PC-3 (cell line): ENCODE data around the gene KLK4. TPM values are rescaled to one million over a fixed set of nuclear protein-coding genes. Genes with fewer than 3 reads are reported as not detected.

Experiments
- ATAC-seq: fragments of 200-7000 bp; cut with Tn5 transposase; 2 replicates; pipeline ENCODE4 v1.9.1; 2020; ENCODE audit warnings: mild to moderate bottlenecking, moderate library complexity
- BruUV-seq: library from RNA; stranded (reverse); fragments of 400-500 nt; replicated peaks from 2 replicates; lab custom pipeline; 2021; lab: Mats Ljungman, UMichigan
- CTCF ChIA-PET: fragments of 300-600 bp; sonication (Branson Sonifier 250); formaldehyde crosslinking; loops from one replicate; lab custom pipeline; 2022; ENCODE audit warnings: antibody characterized with exemption; lab: Charles Lee
- POLR2A ChIA-PET: fragments of 300-600 bp; sonication (Branson Sonifier 250); formaldehyde crosslinking; loops from one replicate; lab custom pipeline; 2022; ENCODE audit warnings: antibody characterized with exemption; ENCODE audit not compliant: unreplicated experiment; lab: Charles Lee
- DNase-seq: peaks from one replicate; pipeline ENCODE4 v3.0.0-alpha.2; 2015
- H2AFZ ChIP-seq: fragments of 300-600 bp; sonication (generic); 2 replicates; pipeline ENCODE4 v1.6.0; 2016; ENCODE audit warnings: antibody characterized with exemption, low read length
- H3F3A ChIP-seq: fragments of 300-600 bp; sonication (generic); one replicate; pipeline ENCODE4 v1.6.0; 2017; ENCODE audit warnings: antibody characterized with exemption, low read length, control low read depth, mild to moderate bottlenecking; ENCODE audit not compliant: unreplicated experiment
- H3K27ac ChIP-seq: fragments of 300-600 bp; sonication (generic); 2 replicates; pipeline ENCODE4 v1.5.1; 2016; ENCODE audit warnings: mild to moderate bottlenecking, low read length
- H3K27me3 ChIP-seq: fragments of 300-600 bp; sonication (generic); 2 replicates; pipeline ENCODE4 v1.6.1; 2016; ENCODE audit warnings: low read length, mixed read lengths
- H3K36me3 ChIP-seq: fragments of 300-600 bp; sonication (generic); 2 replicates; pipeline ENCODE4 v1.6.1; 2016; ENCODE audit warnings: low read depth, mixed run types, low read length, mixed read lengths
- H3K4me1 ChIP-seq: fragments of 300-600 bp; sonication (generic); 2 replicates; pipeline ENCODE4 v1.5.1; 2016; ENCODE audit warnings: low read length; ENCODE audit not compliant: insufficient read depth
- H3K4me2 ChIP-seq: fragments of 300-600 bp; sonication (generic); 2 replicates; pipeline ENCODE4 v1.6.0; 2016; ENCODE audit warnings: low read length
- H3K4me3 ChIP-seq: fragments of 300-600 bp; sonication (generic); 2 replicates; pipeline ENCODE4 v1.5.1; 2016; ENCODE audit warnings: mild to moderate bottlenecking, low read length, mixed read lengths
- H3K79me2 ChIP-seq: fragments of 300-600 bp; sonication (generic); 2 replicates; pipeline ENCODE4 v1.6.1; 2017; ENCODE audit warnings: low read length, mixed read lengths
- H3K9ac ChIP-seq: fragments of 300-600 bp; sonication (generic); 2 replicates; pipeline ENCODE4 v1.6.0; 2016; ENCODE audit warnings: mild to moderate bottlenecking, low read length
- H3K9me2 ChIP-seq: fragments of 300-600 bp; sonication (generic); replicated peaks from 2 replicates; pipeline ENCODE4 v1.6.1; 2016; ENCODE audit warnings: mixed run types, low read length, mixed read lengths
- H3K9me3 ChIP-seq: fragments of 300-600 bp; sonication (generic); 2 replicates; pipeline ENCODE4 v1.6.1; 2016; ENCODE audit warnings: low read length, mixed read lengths
- H4K20me1 ChIP-seq: fragments of 300-600 bp; sonication (generic); 2 replicates; pipeline ENCODE4 v1.6.1; 2016; ENCODE audit warnings: low read length, mixed read lengths
- EZH2 ChIP-seq: fragments of 300-600 bp; sonication (generic); IDR thresholded peaks from one replicate; pipeline ENCODE4 v1.6.1; 2017; ENCODE audit warnings: antibody characterized with exemption, mild to moderate bottlenecking, low read length; ENCODE audit not compliant: unreplicated experiment
- EZH2phosphoT487 ChIP-seq: fragments of 300-600 bp; sonication (generic); IDR thresholded peaks from 2 replicates; pipeline ENCODE4 v1.6.1; 2018; ENCODE audit warnings: mild to moderate bottlenecking, antibody characterized with exemption, low read length, borderline replicate concordance
- intact Hi-C: fragments of 100-400 bp; cut with micrococcal nuclease; formaldehyde crosslinking; loops from 2 replicates; pipeline ENCODE4 v1.9.0; 2023
- total RNA-seq: library from RNA; depleted of rRNA; stranded (reverse); fragments of >200 nt; gene quantifications from 2 replicates; pipeline ENCODE4 v1.2.3, GENCODE V29; 2014
- TF ChIP-seq, protein P1 (sequence below): fragments of 300-600 bp; sonication (generic); conservative IDR thresholded peaks from 2 replicates; pipeline ENCODE4 v1.5.1; 2017; ENCODE audit warnings: antibody characterized with exemption, low read depth, mild to moderate bottlenecking, low read length

The KLK4 gene
- total RNA-seq, 1 experiment from 2014 or later, result not detected

DNA sequence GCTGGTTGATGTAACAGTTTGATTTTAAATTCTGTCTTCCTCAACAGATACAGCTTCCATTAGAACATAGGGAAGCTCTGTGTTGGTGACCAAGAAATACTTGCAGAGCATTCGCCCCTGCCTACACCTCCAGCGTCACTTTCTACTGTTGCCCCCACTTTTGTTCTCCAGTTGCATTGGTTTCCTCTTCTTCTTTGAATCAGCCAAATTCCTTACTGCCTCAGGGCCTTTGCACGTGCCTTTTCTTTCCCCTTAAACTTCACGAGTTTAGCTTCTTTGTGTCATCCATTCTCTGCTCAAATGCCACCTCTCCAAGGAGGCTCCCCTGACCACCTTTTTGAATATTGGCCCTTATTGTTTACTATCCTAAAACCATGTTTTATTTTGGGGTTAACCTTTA, 35.9 kb upstream of the KLK4 start:
- H3K9ac ChIP-seq, result no peak overlapping the region
- no peaks in the 10 kb centered on the region for H3K27me3 ChIP-seq
- no peak overlapping the region for H3K4me3 ChIP-seq
- no peaks in the 10 kb centered on the region for H3K36me3 ChIP-seq
- TF ChIP-seq, protein P1, sequence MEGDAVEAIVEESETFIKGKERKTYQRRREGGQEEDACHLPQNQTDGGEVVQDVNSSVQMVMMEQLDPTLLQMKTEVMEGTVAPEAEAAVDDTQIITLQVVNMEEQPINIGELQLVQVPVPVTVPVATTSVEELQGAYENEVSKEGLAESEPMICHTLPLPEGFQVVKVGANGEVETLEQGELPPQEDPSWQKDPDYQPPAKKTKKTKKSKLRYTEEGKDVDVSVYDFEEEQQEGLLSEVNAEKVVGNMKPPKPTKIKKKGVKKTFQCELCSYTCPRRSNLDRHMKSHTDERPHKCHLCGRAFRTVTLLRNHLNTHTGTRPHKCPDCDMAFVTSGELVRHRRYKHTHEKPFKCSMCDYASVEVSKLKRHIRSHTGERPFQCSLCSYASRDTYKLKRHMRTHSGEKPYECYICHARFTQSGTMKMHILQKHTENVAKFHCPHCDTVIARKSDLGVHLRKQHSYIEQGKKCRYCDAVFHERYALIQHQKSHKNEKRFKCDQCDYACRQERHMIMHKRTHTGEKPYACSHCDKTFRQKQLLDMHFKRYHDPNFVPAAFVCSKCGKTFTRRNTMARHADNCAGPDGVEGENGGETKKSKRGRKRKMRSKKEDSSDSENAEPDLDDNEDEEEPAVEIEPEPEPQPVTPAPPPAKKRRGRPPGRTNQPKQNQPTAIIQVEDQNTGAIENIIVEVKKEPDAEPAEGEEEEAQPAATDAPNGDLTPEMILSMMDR, result no peak
- no peak for TF ChIP-seq EZH2
- TF ChIP-seq EZH2phosphoT487, result no peak
- no TSS peak for BruUV-seq
- ChIA-PET CTCF (no interaction called here), POLR2A (no interaction called here)
- no peak overlapping the region for H3K27ac ChIP-seq
- no peaks in the 10 kb centered on the region for H3K9me2 ChIP-seq
- no peak for ATAC-seq
- no peak overlapping the region for H3K4me2 ChIP-seq
- DNase-seq, result no peak
- intact Hi-C loops, result no loop called here
- no peak overlapping the region for H2AFZ ChIP-seq
- H3K9me3 ChIP-seq, result no peaks in the 10 kb centered on the region
- peaks cover 9% of the 10 kb centered on the region for H3K4me1 ChIP-seq
- H4K20me1 ChIP-seq, result no peaks in the 10 kb centered on the region
- peaks cover 3% of the 10 kb centered on the region for H3F3A ChIP-seq
- no peaks in the 10 kb centered on the region for H3K79me2 ChIP-seq

DNA sequence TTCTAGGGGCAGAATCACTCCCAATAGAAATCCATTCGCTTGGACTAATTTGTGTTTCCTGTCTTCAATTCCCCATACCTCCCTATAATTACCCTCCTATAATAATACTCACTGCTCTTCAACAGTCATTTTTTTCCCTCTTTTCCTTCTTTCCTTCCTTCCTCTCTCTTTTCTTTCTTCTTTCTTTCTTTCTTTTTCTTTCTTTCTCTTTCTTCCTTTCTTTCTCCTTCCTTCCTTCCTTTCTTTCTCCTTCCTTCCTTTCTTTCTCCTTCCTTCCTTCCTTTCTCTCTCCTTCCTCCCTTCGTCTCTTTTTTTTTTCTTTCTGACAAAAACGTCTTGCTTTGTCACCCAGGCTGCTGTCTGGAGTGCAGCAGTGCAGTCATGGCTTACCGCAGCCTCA, 33.6 kb upstream of the KLK4 start:
- POLR2A ChIA-PET, result no interaction called here
- H2AFZ ChIP-seq, result no peak overlapping the region
- TF ChIP-seq EZH2 (no peak), EZH2phosphoT487 (no peak)
- TF ChIP-seq, protein P1, result no peak
- no peaks in the 10 kb centered on the region for H3K9me2 ChIP-seq
- peaks cover 9% of the 10 kb centered on the region for H3K4me1 ChIP-seq
- no peaks in the 10 kb centered on the region for H3K79me2 ChIP-seq
- H3K27me3 ChIP-seq, result no peaks in the 10 kb centered on the region
- no peak overlapping the region for H3K4me2 ChIP-seq
- H3K9me3 ChIP-seq, result no peaks in the 10 kb centered on the region
- no peaks in the 10 kb centered on the region for H3K36me3 ChIP-seq
- no peak for DNase-seq
- no peak overlapping the region for H3K27ac ChIP-seq
- BruUV-seq, result no TSS peak
- ATAC-seq, result no peak
- intact Hi-C loops, result no loop called here
- H4K20me1 ChIP-seq, result no peaks in the 10 kb centered on the region
- CTCF ChIA-PET, result no interaction called here
- no peak overlapping the region for H3K4me3 ChIP-seq
- H3F3A ChIP-seq, result peaks cover 3% of the 10 kb centered on the region
- H3K9ac ChIP-seq, result no peak overlapping the region

DNA sequence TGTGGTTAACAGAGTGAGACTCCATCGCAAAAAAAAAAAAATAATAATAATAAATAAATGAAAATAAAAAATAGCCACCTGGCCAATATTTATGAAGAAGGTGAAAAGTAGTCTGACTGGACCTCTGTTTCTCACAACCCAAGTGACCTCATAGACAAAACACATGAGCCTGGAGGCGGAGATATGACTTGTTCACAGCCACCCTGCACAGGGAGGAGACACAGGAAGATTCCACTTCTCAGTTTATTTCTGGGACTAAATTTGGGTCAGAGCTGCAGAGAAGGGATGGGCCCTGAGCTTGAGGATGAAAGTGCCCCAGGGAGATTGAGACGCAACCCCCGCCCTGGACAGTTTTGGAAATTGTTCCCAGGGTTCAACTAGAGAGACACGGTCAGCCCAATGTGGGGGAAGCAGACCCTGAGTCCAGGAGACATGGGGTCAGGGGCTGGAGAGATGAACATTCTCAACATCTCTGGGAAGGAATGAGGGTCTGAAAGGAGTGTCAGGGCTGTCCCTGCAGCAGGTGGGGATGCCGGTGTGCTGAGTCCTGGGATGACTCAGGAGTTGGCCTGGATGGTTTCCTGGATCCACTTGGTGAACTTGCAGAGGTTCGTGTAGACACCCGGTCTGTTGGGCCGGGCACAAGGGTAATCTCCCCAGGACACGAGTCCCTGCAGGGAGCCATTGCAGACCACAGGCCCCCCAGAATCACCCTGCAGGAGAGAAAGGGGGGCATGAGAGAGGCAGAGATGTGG, 32.1 kb upstream of the KLK4 start:
- Histone ChIP-seq H3K9me3 (no peaks in the 10 kb centered on the region), H3K9me2 (no peaks in the 10 kb centered on the region), H3K9ac (peak overlapping the region; percentile 62), H3K36me3 (no peaks in the 10 kb centered on the region), H2AFZ (peak overlapping the region; percentile 66), H3K4me3 (peak overlapping the region; percentile 42; the same call in 1 of the 2 replicates), H3K4me2 (peak overlapping the region; percentile 74), H3F3A (peaks cover 3% of the 10 kb centered on the region), H3K27me3 (no peaks in the 10 kb centered on the region), H3K79me2 (no peaks in the 10 kb centered on the region), H4K20me1 (no peaks in the 10 kb centered on the region), H3K4me1 (peaks cover 9% of the 10 kb centered on the region), H3K27ac (peak overlapping the region; percentile 93)
- TF ChIP-seq EZH2, result no peak
- TF ChIP-seq, protein P1, result no peak
- no peak for TF ChIP-seq EZH2phosphoT487
- intact Hi-C loops, result no loop called here
- ATAC-seq (peak; percentile 76), DNase-seq (peak; percentile 83)
- ChIA-PET CTCF (no interaction called here), POLR2A (no interaction called here)
- no TSS peak for BruUV-seq
